ENCODE data around the gene MRRF.

The MRRF gene

DNA sequence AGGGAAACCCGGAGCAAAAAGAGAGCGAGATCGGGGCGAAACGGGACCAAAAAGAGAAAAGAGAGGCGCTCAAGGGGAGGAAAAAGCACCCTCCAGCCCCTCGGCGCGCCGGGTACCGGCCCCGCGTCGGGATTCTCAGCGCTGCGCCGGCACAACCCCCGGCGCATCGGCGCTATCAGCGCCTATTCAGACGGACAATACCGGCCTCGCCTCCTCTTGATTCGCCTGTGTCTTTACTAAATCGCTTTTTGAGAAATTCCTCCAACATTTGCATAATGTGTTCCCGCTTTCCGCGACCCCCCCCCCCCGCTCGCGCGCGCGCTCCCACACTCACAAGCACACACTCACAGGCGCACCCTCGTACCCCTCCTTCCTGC lies 36.5 kb upstream of the MRRF start:
- TF ChIP-seq, protein P1, sequence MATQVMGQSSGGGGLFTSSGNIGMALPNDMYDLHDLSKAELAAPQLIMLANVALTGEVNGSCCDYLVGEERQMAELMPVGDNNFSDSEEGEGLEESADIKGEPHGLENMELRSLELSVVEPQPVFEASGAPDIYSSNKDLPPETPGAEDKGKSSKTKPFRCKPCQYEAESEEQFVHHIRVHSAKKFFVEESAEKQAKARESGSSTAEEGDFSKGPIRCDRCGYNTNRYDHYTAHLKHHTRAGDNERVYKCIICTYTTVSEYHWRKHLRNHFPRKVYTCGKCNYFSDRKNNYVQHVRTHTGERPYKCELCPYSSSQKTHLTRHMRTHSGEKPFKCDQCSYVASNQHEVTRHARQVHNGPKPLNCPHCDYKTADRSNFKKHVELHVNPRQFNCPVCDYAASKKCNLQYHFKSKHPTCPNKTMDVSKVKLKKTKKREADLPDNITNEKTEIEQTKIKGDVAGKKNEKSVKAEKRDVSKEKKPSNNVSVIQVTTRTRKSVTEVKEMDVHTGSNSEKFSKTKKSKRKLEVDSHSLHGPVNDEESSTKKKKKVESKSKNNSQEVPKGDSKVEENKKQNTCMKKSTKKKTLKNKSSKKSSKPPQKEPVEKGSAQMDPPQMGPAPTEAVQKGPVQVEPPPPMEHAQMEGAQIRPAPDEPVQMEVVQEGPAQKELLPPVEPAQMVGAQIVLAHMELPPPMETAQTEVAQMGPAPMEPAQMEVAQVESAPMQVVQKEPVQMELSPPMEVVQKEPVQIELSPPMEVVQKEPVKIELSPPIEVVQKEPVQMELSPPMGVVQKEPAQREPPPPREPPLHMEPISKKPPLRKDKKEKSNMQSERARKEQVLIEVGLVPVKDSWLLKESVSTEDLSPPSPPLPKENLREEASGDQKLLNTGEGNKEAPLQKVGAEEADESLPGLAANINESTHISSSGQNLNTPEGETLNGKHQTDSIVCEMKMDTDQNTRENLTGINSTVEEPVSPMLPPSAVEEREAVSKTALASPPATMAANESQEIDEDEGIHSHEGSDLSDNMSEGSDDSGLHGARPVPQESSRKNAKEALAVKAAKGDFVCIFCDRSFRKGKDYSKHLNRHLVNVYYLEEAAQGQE (IDR thresholded peaks at IDR 0.05; ENCODE audit: insufficient replicate concordance, low read depth), result no peak
- TF ChIP-seq SPI1 (IDR thresholded peaks at IDR 0.05; ENCODE audit: borderline replicate concordance, low read depth) (no peak), POLR2AphosphoS5 (IDR thresholded peaks at IDR 0.05; ENCODE audit: low read depth) (no peak), GABPA (IDR thresholded peaks at IDR 0.05; ENCODE audit: low read depth) (no peak), CTCF (IDR thresholded peaks at IDR 0.05; ENCODE audit: insufficient read depth, low read length) (no peak)
- no peak for DNase-seq (ENCODE audit: low read depth in 1 of 2, low spot score in 1 of 2)
- H3K4me3 ChIP-seq (replicated peaks; ENCODE audit: insufficient read depth, low read length), result peak overlapping the region; percentile 23
- H3K27me3 ChIP-seq (ENCODE audit: insufficient read depth, poor library complexity, severe bottlenecking), result peaks cover 76% of the 10 kb centered on the region
- H3K27ac ChIP-seq (replicated peaks), result no peak overlapping the region

- peak within 1 kb of the TSS; percentile 23 for H3K4me3 ChIP-seq (replicated peaks; ENCODE audit: insufficient read depth, low read length)
- no peak for DNase-seq (ENCODE audit: low read depth in 1 of 2, low spot score in 1 of 2)
- peaks cover 76% of the 10 kb centered on the region for H3K27me3 ChIP-seq (ENCODE audit: insufficient read depth, poor library complexity, severe bottlenecking)
- H3K27ac ChIP-seq (replicated peaks), result no peak within 1 kb of the TSS
- TF ChIP-seq CTCF (IDR thresholded peaks at IDR 0.05; ENCODE audit: insufficient read depth, low read length) (no peak), GABPA (IDR thresholded peaks at IDR 0.05; ENCODE audit: low read depth) (no peak), POLR2AphosphoS5 (IDR thresholded peaks at IDR 0.05; ENCODE audit: low read depth) (no peak), SPI1 (IDR thresholded peaks at IDR 0.05; ENCODE audit: borderline replicate concordance, low read depth) (no peak)
- TF ChIP-seq, protein P1 (IDR thresholded peaks at IDR 0.05; ENCODE audit: insufficient replicate concordance, low read depth), result no peak
These were observed 35.9 kb upstream of the MRRF start, which contains the start of gene LHX6 for GRCh38 chr9:122228568-122229484. LHX6 (minus strand) TSS chr9:122228957; CDS start chr9:122228740, 217 bp downstream.

DNA sequence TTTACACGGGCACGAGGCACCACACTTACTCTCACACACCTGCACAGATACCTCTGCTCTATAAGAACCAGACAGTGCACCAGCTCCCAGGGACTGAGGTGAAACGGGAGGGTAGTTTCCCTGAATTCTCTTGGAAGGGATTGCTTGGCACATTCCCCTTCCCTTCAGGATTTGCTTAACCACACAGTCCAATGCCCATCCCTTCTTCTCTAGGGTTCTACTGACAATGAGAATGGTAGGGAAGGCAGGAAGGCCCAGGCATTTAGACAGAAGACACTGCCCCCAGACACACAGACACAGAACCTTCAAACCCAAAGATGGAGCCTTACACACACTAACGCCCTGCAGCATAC lies 35.2 kb upstream of the MRRF start:
- DNase-seq (ENCODE audit: low read depth in 1 of 2, low spot score in 1 of 2), result no peak
- H3K4me3 ChIP-seq (replicated peaks; ENCODE audit: insufficient read depth, low read length), result no peak overlapping the region
- no peak overlapping the region for H3K27ac ChIP-seq (replicated peaks)
- TF ChIP-seq SPI1 (IDR thresholded peaks at IDR 0.05; ENCODE audit: borderline replicate concordance, low read depth), result no peak
- TF ChIP-seq GABPA (IDR thresholded peaks at IDR 0.05; ENCODE audit: low read depth), result no peak
- TF ChIP-seq CTCF (IDR thresholded peaks at IDR 0.05; ENCODE audit: insufficient read depth, low read length), result no peak
- TF ChIP-seq, protein P1 (IDR thresholded peaks at IDR 0.05; ENCODE audit: insufficient replicate concordance, low read depth), result no peak
- no peak for TF ChIP-seq POLR2AphosphoS5 (IDR thresholded peaks at IDR 0.05; ENCODE audit: low read depth)
- peaks cover 71% of the 10 kb centered on the region for H3K27me3 ChIP-seq (ENCODE audit: insufficient read depth, poor library complexity, severe bottlenecking)
